SK-N-SH treated with all-trans-retinoic acid at 6 μM for 48 hours (cell line): ENCODE results near the gene SLCO1A2.

Experiments
- ATAC-seq: fragments of 200-7000 bp; cut with Tn5 transposase; 3 replicates; pipeline ENCODE4 v1.9.1; 2020; ENCODE audit warnings: mild to moderate bottlenecking, moderate library complexity
- ARNTL ChIP-seq: fragments of 450-650 bp; formaldehyde crosslinking; IDR thresholded peaks from 2 replicates; pipeline ENCODE4 v1.5.0; 2020; ENCODE audit warnings: low read depth, mild to moderate bottlenecking, moderate library complexity, borderline replicate concordance
- CSDC2 ChIP-seq: fragments of 250-450 bp; sonication (Bioruptor Pico); IDR thresholded peaks from 2 replicates; pipeline ENCODE4 v1.5.0; 2020; ENCODE audit warnings: mild to moderate bottlenecking, moderate library complexity
- CSRNP3 ChIP-seq: fragments of 250-450 bp; sonication (Bioruptor Pico); IDR thresholded peaks from 2 replicates; pipeline ENCODE4 v1.5.1; 2021; ENCODE audit warnings: mild to moderate bottlenecking, moderate library complexity
- ESRRG ChIP-seq: fragments of 250-450 bp; sonication (Bioruptor Pico); IDR thresholded peaks from 2 replicates; pipeline ENCODE4 v1.6.1; 2021; ENCODE audit warnings: mild to moderate bottlenecking
- ISL1 ChIP-seq: fragments of 250-450 bp; sonication (Bioruptor Pico); IDR thresholded peaks from 2 replicates; pipeline ENCODE4 v2.1.2; 2022; ENCODE audit warnings: mild to moderate bottlenecking, moderate library complexity
- OSR1 ChIP-seq: fragments of 250-450 bp; sonication (Bioruptor Pico); IDR thresholded peaks from 2 replicates; pipeline ENCODE4 v1.8.0; 2022; ENCODE audit warnings: moderate library complexity, mild to moderate bottlenecking, inconsistent platforms
- PATZ1 ChIP-seq: fragments of 250-450 bp; sonication (Bioruptor Pico); IDR thresholded peaks from 2 replicates; pipeline ENCODE4 v1.8.0; 2020; ENCODE audit warnings: mild to moderate bottlenecking, moderate library complexity, borderline replicate concordance
- RARB ChIP-seq: fragments of 250-450 bp; sonication (Bioruptor Pico); IDR thresholded peaks from 2 replicates; pipeline ENCODE4 v1.8.0; 2021; ENCODE audit warnings: mild to moderate bottlenecking, moderate library complexity
- SNAI2 ChIP-seq: fragments of 250-450 bp; sonication (Bioruptor Pico); IDR thresholded peaks from 2 replicates; pipeline ENCODE4 v1.5.0; 2020; ENCODE audit warnings: mild to moderate bottlenecking, moderate library complexity
- TCF4 ChIP-seq: fragments of 250-450 bp; sonication (Bioruptor Pico); IDR thresholded peaks from 2 replicates; pipeline ENCODE4 v1.8.0; 2021; ENCODE audit warnings: mild to moderate bottlenecking, moderate library complexity, borderline replicate concordance
- TOX ChIP-seq: fragments of 250-450 bp; sonication (Bioruptor Pico); IDR thresholded peaks from 2 replicates; pipeline ENCODE4 v1.8.0; 2021; ENCODE audit warnings: mild to moderate bottlenecking, moderate library complexity, borderline replicate concordance
- TSHZ2 ChIP-seq: fragments of 250-450 bp; sonication (Bioruptor Pico); IDR thresholded peaks from 2 replicates; pipeline ENCODE4 v1.5.0; 2020; ENCODE audit warnings: mild to moderate bottlenecking, moderate library complexity
- ZC3H10 ChIP-seq: fragments of 250-450 bp; sonication (Bioruptor Pico); IDR thresholded peaks from 2 replicates; pipeline ENCODE4 v1.5.1; 2021; ENCODE audit warnings: mild to moderate bottlenecking, moderate library complexity
- ZFP3 ChIP-seq: fragments of 250-450 bp; sonication (Bioruptor Pico); IDR thresholded peaks from 2 replicates; pipeline ENCODE4 v1.5.0; 2020; ENCODE audit warnings: mild to moderate bottlenecking, moderate library complexity
- ZFP30 ChIP-seq: fragments of 450-650 bp; formaldehyde crosslinking; IDR thresholded peaks from 2 replicates; pipeline ENCODE4 v1.5.0; 2022; ENCODE audit warnings: mild to moderate bottlenecking, moderate library complexity
- ZNF565 ChIP-seq: fragments of 450-650 bp; formaldehyde crosslinking; conservative IDR thresholded peaks from 2 replicates; pipeline ENCODE4 v1.5.0; 2020; ENCODE audit warnings: low read depth, mild to moderate bottlenecking, moderate library complexity
- TF ChIP-seq, protein P1 (sequence below): fragments of 250-450 bp; sonication (Bioruptor Pico); IDR thresholded peaks from 2 replicates; pipeline ENCODE4 v1.8.0; 2021; ENCODE audit warnings: low read depth, mild to moderate bottlenecking, moderate library complexity, borderline replicate concordance
- TF ChIP-seq, protein P2 (sequence below): fragments of 250-450 bp; sonication (Bioruptor Pico); IDR thresholded peaks from 2 replicates; pipeline ENCODE4 v1.5.1; 2020; ENCODE audit warnings: low read depth, mild to moderate bottlenecking, moderate library complexity

The SLCO1A2 gene

DNA sequence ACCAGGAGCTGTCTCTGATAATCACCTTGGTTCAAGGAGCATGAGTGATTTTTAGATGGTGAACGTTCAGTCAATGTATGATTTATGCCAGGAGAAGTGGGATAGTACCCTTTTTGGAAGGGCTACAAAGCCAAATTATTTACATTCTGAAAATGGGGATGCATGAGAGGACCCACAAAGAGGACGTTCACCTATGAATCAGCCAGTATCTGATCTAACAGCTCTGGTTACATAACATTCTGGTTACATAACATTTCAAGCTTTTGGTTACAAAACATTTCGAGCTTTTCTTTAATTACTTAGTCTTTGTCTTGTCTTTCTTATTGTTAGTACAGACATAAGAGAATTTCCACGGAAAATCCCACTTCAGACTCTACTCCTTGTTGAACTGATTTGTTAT is 68.8 kb downstream of the SLCO1A2 start:
- TF ChIP-seq CSDC2 (CRISPR knock-in tag) (no peak), OSR1 (CRISPR knock-in tag) (no peak), TOX (CRISPR knock-in tag) (no peak), RARB (CRISPR knock-in tag) (no peak)
- TF ChIP-seq, protein P1, sequence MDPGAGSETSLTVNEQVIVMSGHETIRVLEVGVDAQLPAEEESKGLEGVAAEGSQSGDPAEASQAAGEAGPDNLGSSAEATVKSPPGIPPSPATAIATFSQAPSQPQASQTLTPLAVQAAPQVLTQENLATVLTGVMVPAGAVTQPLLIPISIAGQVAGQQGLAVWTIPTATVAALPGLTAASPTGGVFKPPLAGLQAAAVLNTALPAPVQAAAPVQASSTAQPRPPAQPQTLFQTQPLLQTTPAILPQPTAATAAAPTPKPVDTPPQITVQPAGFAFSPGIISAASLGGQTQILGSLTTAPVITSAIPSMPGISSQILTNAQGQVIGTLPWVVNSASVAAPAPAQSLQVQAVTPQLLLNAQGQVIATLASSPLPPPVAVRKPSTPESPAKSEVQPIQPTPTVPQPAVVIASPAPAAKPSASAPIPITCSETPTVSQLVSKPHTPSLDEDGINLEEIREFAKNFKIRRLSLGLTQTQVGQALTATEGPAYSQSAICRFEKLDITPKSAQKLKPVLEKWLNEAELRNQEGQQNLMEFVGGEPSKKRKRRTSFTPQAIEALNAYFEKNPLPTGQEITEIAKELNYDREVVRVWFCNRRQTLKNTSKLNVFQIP (CRISPR knock-in tag): no peak
- ATAC-seq: no peak

DNA sequence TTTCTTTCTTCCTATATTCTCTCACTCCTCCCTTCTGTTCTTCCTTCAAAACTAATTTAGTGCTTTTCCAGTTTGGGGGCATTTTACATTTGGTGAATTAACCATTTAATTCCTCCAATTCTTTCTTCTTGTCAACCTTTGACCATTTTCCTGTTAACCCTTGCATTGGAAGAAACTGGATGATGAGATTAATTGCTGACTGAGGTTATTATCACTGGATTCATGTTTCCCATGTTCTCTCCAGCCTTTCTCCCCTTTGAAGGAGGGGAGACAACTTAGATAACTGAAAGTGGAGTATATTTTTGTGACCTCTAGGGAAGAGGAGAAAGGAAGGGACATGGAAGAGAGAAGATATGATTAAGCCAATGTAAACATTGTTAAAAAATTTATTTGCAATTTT is 70.5 kb downstream of the SLCO1A2 start:
- no peak for TF ChIP-seq CSDC2 (CRISPR knock-in tag)
- TF ChIP-seq, protein P2, sequence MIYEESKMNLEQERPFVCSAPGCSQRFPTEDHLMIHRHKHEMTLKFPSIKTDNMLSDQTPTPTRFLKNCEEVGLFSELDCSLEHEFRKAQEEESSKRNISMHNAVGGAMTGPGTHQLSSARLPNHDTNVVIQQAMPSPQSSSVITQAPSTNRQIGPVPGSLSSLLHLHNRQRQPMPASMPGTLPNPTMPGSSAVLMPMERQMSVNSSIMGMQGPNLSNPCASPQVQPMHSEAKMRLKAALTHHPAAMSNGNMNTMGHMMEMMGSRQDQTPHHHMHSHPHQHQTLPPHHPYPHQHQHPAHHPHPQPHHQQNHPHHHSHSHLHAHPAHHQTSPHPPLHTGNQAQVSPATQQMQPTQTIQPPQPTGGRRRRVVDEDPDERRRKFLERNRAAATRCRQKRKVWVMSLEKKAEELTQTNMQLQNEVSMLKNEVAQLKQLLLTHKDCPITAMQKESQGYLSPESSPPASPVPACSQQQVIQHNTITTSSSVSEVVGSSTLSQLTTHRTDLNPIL (CRISPR knock-in tag): no peak
- no peak for TF ChIP-seq ESRRG (CRISPR knock-in tag)
- TF ChIP-seq ZNF565: no peak
- no peak for ATAC-seq

DNA sequence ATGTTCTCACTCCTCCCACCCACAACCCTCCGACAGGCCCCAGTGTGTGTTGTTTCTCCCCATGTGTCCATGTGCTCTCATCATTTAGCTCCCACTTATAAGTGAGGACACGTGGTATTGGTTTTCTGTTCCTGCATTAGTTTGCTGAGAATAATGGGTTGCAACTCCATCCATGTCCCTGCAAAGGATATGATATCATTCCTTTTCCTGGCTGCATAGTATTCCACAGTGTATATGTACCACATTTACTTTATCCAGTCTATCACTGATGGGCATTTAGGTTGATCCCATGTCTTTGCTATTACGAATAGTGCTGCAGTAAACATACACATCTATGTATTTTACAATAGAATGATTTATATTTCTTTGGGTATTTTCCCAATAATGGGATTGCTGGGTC is 77.5 kb downstream of the SLCO1A2 start:
- ATAC-seq: no peak
- TF ChIP-seq ESRRG (CRISPR knock-in tag): no peak
- no peak for TF ChIP-seq ISL1
- TF ChIP-seq, protein P1 (CRISPR knock-in tag): no peak
- no peak for TF ChIP-seq ZNF565
- no peak for TF ChIP-seq ARNTL (CRISPR knock-in tag)
- TF ChIP-seq ZFP30 (CRISPR knock-in tag): no peak
- TF ChIP-seq, all 23 proteins: peak for 0

DNA sequence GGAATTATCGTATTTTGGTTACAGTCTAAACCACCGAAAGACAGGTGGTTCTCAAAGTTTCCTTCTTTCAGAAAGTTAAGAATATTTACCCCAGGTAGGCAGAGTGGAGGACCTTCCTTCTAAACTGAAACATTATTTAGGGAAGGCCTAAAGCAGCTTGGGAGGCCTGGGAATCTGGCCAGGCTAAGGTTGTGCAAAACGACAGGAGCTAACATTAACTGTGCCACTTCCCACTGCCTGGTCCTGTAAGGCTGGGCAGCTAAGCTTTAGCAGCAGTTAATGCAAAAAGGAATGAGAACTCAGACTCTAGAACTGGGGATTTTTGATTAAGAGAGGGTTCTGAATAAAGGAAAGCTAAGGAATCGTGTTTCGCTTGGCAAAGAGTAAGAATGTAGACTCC is 82.6 kb downstream of the SLCO1A2 start:
- no peak for ATAC-seq
- no peak for TF ChIP-seq TSHZ2 (CRISPR knock-in tag)
- TF ChIP-seq ZFP30 (CRISPR knock-in tag): no peak
- TF ChIP-seq, protein P2 (CRISPR knock-in tag): no peak
- no peak for TF ChIP-seq SNAI2 (CRISPR knock-in tag)
- no peak for TF ChIP-seq TCF4 (CRISPR knock-in tag)
- TF ChIP-seq ESRRG (CRISPR knock-in tag): no peak
- TF ChIP-seq ARNTL (CRISPR knock-in tag): no peak
- TF ChIP-seq ZC3H10: no peak
- no peak for TF ChIP-seq ZFP3 (CRISPR knock-in tag)
- no peak for TF ChIP-seq RARB (CRISPR knock-in tag)
- TF ChIP-seq ZNF565: no peak
- no peak for TF ChIP-seq CSRNP3 (CRISPR knock-in tag)
- TF ChIP-seq PATZ1 (CRISPR knock-in tag): no peak
- no peak for TF ChIP-seq ISL1
- TF ChIP-seq, protein P1 (CRISPR knock-in tag): no peak
